ENCODE data around the gene GJD4. TPM values are rescaled to one million over a fixed set of nuclear protein-coding genes. Genes with fewer than 3 reads are reported as not detected.
A peak's percentile ranks its signal among the peaks of the same experiment; 100 is the strongest.

GJD4 gene
- total RNA-seq, 1 donor from 2014 or later: not detected

DNA sequence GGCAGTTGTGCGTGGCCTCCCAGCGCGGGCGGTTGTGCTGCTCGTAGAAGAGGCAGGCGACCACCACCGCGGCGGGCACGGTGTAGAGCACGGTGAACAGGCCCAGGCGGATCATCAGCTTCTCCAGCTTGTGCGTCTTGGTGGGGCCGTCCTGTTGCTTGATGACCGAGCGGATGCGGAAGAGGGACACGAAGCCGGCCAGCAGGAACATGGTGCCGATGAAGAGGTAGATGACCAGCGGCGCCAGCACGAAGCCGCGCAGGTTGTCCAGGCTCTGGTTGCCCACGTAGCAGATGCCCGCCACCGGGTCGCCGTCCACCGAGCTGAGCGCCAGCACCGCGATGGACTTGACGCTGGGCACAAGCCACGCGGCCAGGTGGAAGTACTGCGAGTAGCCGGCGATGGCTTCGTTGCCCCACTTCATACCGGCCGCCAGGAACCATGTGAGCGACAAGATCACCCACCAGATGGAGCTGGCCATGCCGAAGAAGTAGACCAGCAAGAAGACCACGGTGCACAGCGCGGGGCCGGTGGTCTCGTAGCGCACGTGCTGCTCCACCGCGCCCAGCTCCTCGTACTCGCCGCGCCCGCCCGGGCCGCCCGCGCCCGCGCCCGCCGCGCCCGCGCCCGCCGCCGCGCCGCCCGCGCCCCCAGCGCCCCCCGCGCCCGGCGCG is 34.7 kb downstream of the GJD4 start:
- DNase-seq (ENCODE audit: low spot score in 2 of 2, unreplicated experiment in 2 of 2): peak; percentile 27 to 61
- H3K36me3 Mint-ChIP-seq: no peaks in the 10 kb centered on the region
- H3K4me3 Mint-ChIP-seq: peak overlapping the region; percentile 79
- H3K27ac Mint-ChIP-seq: peak overlapping the region; percentile 30
- TF ChIP-seq, protein P1, sequence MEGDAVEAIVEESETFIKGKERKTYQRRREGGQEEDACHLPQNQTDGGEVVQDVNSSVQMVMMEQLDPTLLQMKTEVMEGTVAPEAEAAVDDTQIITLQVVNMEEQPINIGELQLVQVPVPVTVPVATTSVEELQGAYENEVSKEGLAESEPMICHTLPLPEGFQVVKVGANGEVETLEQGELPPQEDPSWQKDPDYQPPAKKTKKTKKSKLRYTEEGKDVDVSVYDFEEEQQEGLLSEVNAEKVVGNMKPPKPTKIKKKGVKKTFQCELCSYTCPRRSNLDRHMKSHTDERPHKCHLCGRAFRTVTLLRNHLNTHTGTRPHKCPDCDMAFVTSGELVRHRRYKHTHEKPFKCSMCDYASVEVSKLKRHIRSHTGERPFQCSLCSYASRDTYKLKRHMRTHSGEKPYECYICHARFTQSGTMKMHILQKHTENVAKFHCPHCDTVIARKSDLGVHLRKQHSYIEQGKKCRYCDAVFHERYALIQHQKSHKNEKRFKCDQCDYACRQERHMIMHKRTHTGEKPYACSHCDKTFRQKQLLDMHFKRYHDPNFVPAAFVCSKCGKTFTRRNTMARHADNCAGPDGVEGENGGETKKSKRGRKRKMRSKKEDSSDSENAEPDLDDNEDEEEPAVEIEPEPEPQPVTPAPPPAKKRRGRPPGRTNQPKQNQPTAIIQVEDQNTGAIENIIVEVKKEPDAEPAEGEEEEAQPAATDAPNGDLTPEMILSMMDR (IDR thresholded peaks at IDR 0.05; ENCODE audit: unreplicated experiment): no peak
- H3K9me3 Mint-ChIP-seq: no peaks in the 10 kb centered on the region
- H3K4me1 Mint-ChIP-seq: peaks cover 52% of the 10 kb centered on the region
- peaks cover 51% of the 10 kb centered on the region for H3K27me3 Mint-ChIP-seq (ENCODE audit: low read depth)

DNA sequence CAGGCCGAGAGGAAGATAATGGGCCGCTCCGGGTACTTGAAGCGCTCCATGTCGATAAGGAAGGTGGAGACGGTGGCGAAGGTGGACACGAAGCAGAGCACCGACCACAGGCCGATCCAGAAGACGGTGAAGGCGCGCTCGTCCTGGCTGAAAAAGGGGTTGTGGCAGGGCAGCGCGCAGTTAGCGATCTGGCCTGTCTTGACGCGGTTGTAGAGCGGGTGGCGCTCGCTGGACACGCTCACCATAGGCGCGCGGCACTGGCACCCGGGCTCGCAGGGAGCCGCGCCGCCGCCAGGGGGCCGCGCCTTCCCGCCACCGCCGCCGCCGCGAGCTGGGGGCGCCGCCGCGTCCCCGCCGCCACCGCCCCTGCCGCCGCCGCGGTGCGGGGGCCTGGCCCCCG is 35.3 kb downstream of the GJD4 start:
- TF ChIP-seq, protein P1 (IDR thresholded peaks at IDR 0.05; ENCODE audit: unreplicated experiment): peak; percentile 54
- DNase-seq (ENCODE audit: low spot score in 2 of 2, unreplicated experiment in 2 of 2): peak; percentile 44 to 72
- Mint-ChIP-seq H3K4me3 (peak overlapping the region; percentile 79), H3K27ac (peak overlapping the region; percentile 73), H3K36me3 (no peaks in the 10 kb centered on the region), H3K4me1 (peaks cover 52% of the 10 kb centered on the region), H3K27me3 (ENCODE audit: low read depth) (peaks cover 56% of the 10 kb centered on the region), H3K9me3 (no peaks in the 10 kb centered on the region)

GRCh38 chr10:35640951-35641675 is 36.0 kb downstream of the GJD4 start:
- TF ChIP-seq, protein P1 (IDR thresholded peaks at IDR 0.05; ENCODE audit: unreplicated experiment): peak; percentile 14
- no peak overlapping the region for H3K27ac Mint-ChIP-seq
- no peaks in the 10 kb centered on the region for H3K9me3 Mint-ChIP-seq
- no peaks in the 10 kb centered on the region for H3K36me3 Mint-ChIP-seq
- peaks cover 57% of the 10 kb centered on the region for H3K27me3 Mint-ChIP-seq (ENCODE audit: low read depth)
- peak overlapping the region; percentile 71 for H3K4me3 Mint-ChIP-seq
- peaks cover 47% of the 10 kb centered on the region for H3K4me1 Mint-ChIP-seq
- DNase-seq (ENCODE audit: low spot score in 2 of 2, unreplicated experiment in 2 of 2): peak; percentile 43 to 72

GRCh38 chr10:35641676-35642034 is 36.5 kb downstream of the GJD4 start:
- no peak overlapping the region for H3K27ac Mint-ChIP-seq
- H3K36me3 Mint-ChIP-seq: no peaks in the 10 kb centered on the region
- peaks cover 55% of the 10 kb centered on the region for H3K27me3 Mint-ChIP-seq (ENCODE audit: low read depth)
- H3K4me3 Mint-ChIP-seq: peak overlapping the region; percentile 86
- TF ChIP-seq, protein P1 (IDR thresholded peaks at IDR 0.05; ENCODE audit: unreplicated experiment): no peak
- DNase-seq (ENCODE audit: low spot score in 2 of 2, unreplicated experiment in 2 of 2): peak; percentile 25 to 49
- no peaks in the 10 kb centered on the region for H3K9me3 Mint-ChIP-seq
- H3K4me1 Mint-ChIP-seq: peaks cover 44% of the 10 kb centered on the region

GRCh38 chr10:35642035-35642792 is 37.1 kb downstream of the GJD4 start, which contains the start of gene FZD8:
TSS of gene FZD8 (minus strand) at chr10:35642296. CDS start at chr10:35641429, 867 bp downstream.
- peaks cover 50% of the 10 kb centered on the region for H3K27me3 Mint-ChIP-seq (ENCODE audit: low read depth)
- H3K27ac Mint-ChIP-seq: peak within 1 kb of the TSS; percentile 30
- peak within 1 kb of the TSS; percentile 86 for H3K4me3 Mint-ChIP-seq
- peaks cover 1% of the 10 kb centered on the region for H3K9me3 Mint-ChIP-seq
- H3K4me1 Mint-ChIP-seq: peaks cover 39% of the 10 kb centered on the region
- no peaks in the 10 kb centered on the region for H3K36me3 Mint-ChIP-seq
- TF ChIP-seq, protein P1 (IDR thresholded peaks at IDR 0.05; ENCODE audit: unreplicated experiment): peak; percentile 51
- peak; percentile 80 to 93 for DNase-seq (ENCODE audit: low spot score in 2 of 2, unreplicated experiment in 2 of 2)

Measured in mesothelial cell of epicardium (in vitro differentiated cells).